Coronary artery (tissue), 2 donors: Measurements from ENCODE around the gene WDHD1.

Experiments used
- DNase-seq: peaks from one replicate; pipeline ENCODE4 v3.0.0-alpha.2; 2017; ENCODE audit warnings: low spot score
- H3K27ac ChIP-seq, 2 donors: fragments of 200-600 bp; sonication (generic); one replicate each; pipeline ENCODE4 v1.5.1; 2016 to 2019
- H3K4me3 ChIP-seq: fragments of 200-600 bp; sonication (generic); 2 replicates; pipeline ENCODE4 v1.5.1; 2016; ENCODE audit warnings: mild to moderate bottlenecking, moderate library complexity
- CTCF ChIP-seq: fragments of 200-600 bp; sonication (generic); IDR thresholded peaks from one replicate; pipeline ENCODE4 v1.5.1; 2019; ENCODE audit warnings: antibody characterized with exemption

The WDHD1 gene

GRCh38 chr14:54889919-54890318, 137.0 kb downstream of the WDHD1 start:
- Histone ChIP-seq H3K4me3 (no peak overlapping the region), H3K27ac (no peak overlapping the region)
- no peak for DNase-seq
- no peak for TF ChIP-seq CTCF
